ENCODE measurements around the gene SH3RF3.

GRCh38 chr2:109331081-109331480, 202.1 kb downstream of the SH3RF3 start:
- TF ChIP-seq TAF1 (IDR thresholded peaks at IDR 0.05; ENCODE audit: borderline replicate concordance, insufficient read depth, low read length) (no peak), REST (IDR thresholded peaks at IDR 0.05; ENCODE audit: insufficient read depth in 1 of 2, low read depth in 2 of 2, low read length in 2 of 2) (no peak), SIN3A (IDR thresholded peaks at IDR 0.05; ENCODE audit: borderline replicate concordance, insufficient read depth, low read length) (no peak), POLR2AphosphoS5 (IDR thresholded peaks at IDR 0.05; ENCODE audit: low read depth, low read length) (no peak)
